Measurements from ENCODE around the gene ACHE. TPM values are rescaled to one million over a fixed set of nuclear protein-coding genes. Genes with fewer than 3 reads are reported as not detected.

The ACHE gene
- total and polyA plus RNA-seq, 2 of the 13 experiments (the other 11 are each of a cell fraction or from before 2014, with no cell fraction given) = 0.18 to 0.40 TPM

DNA sequence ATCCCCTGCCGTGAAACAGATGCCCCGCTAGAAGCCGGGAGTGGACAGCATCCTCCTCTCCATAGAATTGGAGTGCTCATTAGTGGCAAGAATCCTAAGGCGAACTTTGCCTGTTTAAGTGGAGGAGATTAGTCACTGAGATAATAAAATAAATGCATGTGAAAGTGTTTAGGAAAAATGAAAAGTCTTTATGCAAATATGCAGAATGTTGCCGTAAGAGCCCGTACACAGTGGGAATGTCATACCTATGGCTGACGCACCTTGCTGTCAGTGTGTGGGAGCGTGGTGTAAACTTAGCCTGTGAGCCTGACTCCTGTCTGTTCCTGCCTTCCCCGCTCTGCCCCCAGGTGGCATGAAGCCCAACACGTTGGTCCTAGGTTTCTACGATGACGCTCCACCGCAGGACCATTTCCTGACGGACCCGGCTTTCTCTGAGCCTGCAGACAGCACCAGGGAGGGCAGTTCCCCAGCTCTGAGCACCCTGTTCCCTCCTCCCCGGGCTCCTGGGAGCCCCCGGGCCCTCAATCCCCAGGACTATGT is 30.2 kb downstream of the ACHE start:
- Histone ChIP-seq H3K4me2 (ENCODE audit: low read depth, low read length) (no peak overlapping the region), H3K4me3 (replicated peaks in 1 of 3; ENCODE audit: insufficient read depth in 1 of 3, low read depth in 2 of 3, low read length in 3 of 3) (no peak overlapping the region), H3K9me3 (ENCODE audit: low read length) (no peaks in the 10 kb centered on the region), H3K79me2 (ENCODE audit: insufficient read depth, low read length) (no peaks in the 10 kb centered on the region), H3K4me1 (ENCODE audit: insufficient read depth, low read length) (peaks cover 19% of the 10 kb centered on the region), H3K36me3 (replicated peaks in 1 of 2; ENCODE audit: control insufficient read depth in 1 of 2, insufficient read depth in 2 of 2, low read length in 2 of 2) (peaks cover 5 to 6% of the 10 kb centered on the region in 2 experiments; a peak in 3 of 5 replicates), H4K20me1 (ENCODE audit: insufficient read depth, low read length) (no peaks in the 10 kb centered on the region), H2AFZ (ENCODE audit: low read length) (no peak overlapping the region), H3K9ac (ENCODE audit: insufficient read depth, low read depth, low read length) (no peak overlapping the region), H3K27me3 (ENCODE audit: control insufficient read depth in 1 of 2, insufficient read depth in 2 of 2, low read length in 2 of 2) (no peaks in the 10 kb centered on the region; a peak in 1 of 5 replicates), H3K27ac (ENCODE audit: extremely low read length, insufficient read depth, low read length) (no peak overlapping the region)
- ATAC-seq (no peak), FAIRE-seq (no peak), DNase-seq (ENCODE audit: low spot score) (no peak)
- TF ChIP-seq, protein P1, sequence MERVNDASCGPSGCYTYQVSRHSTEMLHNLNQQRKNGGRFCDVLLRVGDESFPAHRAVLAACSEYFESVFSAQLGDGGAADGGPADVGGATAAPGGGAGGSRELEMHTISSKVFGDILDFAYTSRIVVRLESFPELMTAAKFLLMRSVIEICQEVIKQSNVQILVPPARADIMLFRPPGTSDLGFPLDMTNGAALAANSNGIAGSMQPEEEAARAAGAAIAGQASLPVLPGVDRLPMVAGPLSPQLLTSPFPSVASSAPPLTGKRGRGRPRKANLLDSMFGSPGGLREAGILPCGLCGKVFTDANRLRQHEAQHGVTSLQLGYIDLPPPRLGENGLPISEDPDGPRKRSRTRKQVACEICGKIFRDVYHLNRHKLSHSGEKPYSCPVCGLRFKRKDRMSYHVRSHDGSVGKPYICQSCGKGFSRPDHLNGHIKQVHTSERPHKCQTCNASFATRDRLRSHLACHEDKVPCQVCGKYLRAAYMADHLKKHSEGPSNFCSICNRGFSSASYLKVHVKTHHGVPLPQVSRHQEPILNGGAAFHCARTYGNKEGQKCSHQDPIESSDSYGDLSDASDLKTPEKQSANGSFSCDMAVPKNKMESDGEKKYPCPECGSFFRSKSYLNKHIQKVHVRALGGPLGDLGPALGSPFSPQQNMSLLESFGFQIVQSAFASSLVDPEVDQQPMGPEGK (CRISPR knock-in tag; IDR thresholded peaks at IDR 0.05) = no peak
- no peak for TF ChIP-seq ZNF383 (CRISPR knock-in tag; IDR thresholded peaks at IDR 0.05; ENCODE audit: borderline replicate concordance)
- TF ChIP-seq, protein P2, sequence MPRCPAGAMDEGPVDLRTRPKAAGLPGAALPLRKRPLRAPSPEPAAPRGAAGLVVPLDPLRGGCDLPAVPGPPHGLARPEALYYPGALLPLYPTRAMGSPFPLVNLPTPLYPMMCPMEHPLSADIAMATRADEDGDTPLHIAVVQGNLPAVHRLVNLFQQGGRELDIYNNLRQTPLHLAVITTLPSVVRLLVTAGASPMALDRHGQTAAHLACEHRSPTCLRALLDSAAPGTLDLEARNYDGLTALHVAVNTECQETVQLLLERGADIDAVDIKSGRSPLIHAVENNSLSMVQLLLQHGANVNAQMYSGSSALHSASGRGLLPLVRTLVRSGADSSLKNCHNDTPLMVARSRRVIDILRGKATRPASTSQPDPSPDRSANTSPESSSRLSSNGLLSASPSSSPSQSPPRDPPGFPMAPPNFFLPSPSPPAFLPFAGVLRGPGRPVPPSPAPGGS (CRISPR knock-in tag; IDR thresholded peaks at IDR 0.05) = no peak
- TF ChIP-seq TCF12 (IDR thresholded peaks at IDR 0.05) = no peak
- TF ChIP-seq TCF12 (CRISPR knock-in tag; IDR thresholded peaks at IDR 0.05) = no peak
- TF ChIP-seq ZNF224 (CRISPR knock-in tag; IDR thresholded peaks at IDR 0.05) = no peak
- TF ChIP-seq, protein P3, sequence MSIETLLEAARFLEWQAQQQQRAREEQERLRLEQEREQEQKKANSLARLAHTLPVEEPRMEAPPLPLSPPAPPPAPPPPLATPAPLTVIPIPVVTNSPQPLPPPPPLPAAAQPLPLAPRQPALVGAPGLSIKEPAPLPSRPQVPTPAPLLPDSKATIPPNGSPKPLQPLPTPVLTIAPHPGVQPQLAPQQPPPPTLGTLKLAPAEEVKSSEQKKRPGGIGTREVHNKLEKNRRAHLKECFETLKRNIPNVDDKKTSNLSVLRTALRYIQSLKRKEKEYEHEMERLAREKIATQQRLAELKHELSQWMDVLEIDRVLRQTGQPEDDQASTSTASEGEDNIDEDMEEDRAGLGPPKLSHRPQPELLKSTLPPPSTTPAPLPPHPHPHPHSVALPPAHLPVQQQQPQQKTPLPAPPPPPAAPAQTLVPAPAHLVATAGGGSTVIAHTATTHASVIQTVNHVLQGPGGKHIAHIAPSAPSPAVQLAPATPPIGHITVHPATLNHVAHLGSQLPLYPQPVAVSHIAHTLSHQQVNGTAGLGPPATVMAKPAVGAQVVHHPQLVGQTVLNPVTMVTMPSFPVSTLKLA (IDR thresholded peaks at IDR 0.05) = no peak
- no peak for TF ChIP-seq FOXA3 (CRISPR knock-in tag; IDR thresholded peaks at IDR 0.05)
- TF ChIP-seq MYC (CRISPR knock-in tag; IDR thresholded peaks at IDR 0.05; ENCODE audit: borderline replicate concordance) = no peak
- TF ChIP-seq YY1 (IDR thresholded peaks at IDR 0.05; ENCODE audit: insufficient read depth, insufficient replicate concordance, low read depth, low read length) = no peak
- TF ChIP-seq ZNF160 (CRISPR knock-in tag; IDR thresholded peaks at IDR 0.05) = no peak
- TF ChIP-seq, protein P4, sequence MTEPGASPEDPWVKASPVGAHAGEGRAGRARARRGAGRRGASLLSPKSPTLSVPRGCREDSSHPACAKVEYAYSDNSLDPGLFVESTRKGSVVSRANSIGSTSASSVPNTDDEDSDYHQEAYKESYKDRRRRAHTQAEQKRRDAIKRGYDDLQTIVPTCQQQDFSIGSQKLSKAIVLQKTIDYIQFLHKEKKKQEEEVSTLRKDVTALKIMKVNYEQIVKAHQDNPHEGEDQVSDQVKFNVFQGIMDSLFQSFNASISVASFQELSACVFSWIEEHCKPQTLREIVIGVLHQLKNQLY (CRISPR knock-in tag; IDR thresholded peaks at IDR 0.05) = no peak
- TF ChIP-seq NR0B2 (CRISPR knock-in tag; IDR thresholded peaks at IDR 0.05) = no peak
- no peak for TF ChIP-seq ZFP36L2 (CRISPR knock-in tag; IDR thresholded peaks at IDR 0.05)
- TF ChIP-seq ZNF251 (CRISPR knock-in tag; IDR thresholded peaks at IDR 0.05) = no peak
- TF ChIP-seq, protein P5, sequence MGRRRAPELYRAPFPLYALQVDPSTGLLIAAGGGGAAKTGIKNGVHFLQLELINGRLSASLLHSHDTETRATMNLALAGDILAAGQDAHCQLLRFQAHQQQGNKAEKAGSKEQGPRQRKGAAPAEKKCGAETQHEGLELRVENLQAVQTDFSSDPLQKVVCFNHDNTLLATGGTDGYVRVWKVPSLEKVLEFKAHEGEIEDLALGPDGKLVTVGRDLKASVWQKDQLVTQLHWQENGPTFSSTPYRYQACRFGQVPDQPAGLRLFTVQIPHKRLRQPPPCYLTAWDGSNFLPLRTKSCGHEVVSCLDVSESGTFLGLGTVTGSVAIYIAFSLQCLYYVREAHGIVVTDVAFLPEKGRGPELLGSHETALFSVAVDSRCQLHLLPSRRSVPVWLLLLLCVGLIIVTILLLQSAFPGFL (CRISPR knock-in tag; IDR thresholded peaks at IDR 0.05) = no peak
- no TSS peak for BruUV-seq (replicated peaks)
- POLR2A ChIA-PET = no interaction called here
- in situ Hi-C loops (cut with HindIII; ENCODE audit: extremely low pct_ligation_motif_present, low pct_unique_long_range_greater_than_20kb) (no loop called here), intact Hi-C loops (cut with micrococcal nuclease; ENCODE audit: unreplicated experiment) (no loop called here)
- 95% methylated on average over 16 of the region's 17 CpGs for WGBS (ENCODE audit: low lambda C conversion rate)
- CTCF ChIA-PET (ENCODE audit: low intra/inter-chr PET ratio, low total read pairs) = no interaction called here

Measured in HepG2 (cell line).